ENCODE results near the gene SDK1.

The SDK1 gene

GRCh38 chr7:3887096-3887690 lies 586.1 kb downstream of the SDK1 start:
- Histone ChIP-seq H3K9me3 (ENCODE audit: severe bottlenecking) (no peaks in the 10 kb centered on the region), H3K36me3 (ENCODE audit: low read depth) (no peaks in the 10 kb centered on the region), H3K4me1 (ENCODE audit: insufficient read depth, poor library complexity, severe bottlenecking) (no peaks in the 10 kb centered on the region), H3K4me3 (ENCODE audit: severe bottlenecking) (no peak overlapping the region), H3K27ac (ENCODE audit: poor library complexity, severe bottlenecking) (no peak overlapping the region), H3K27me3 (ENCODE audit: insufficient read depth, poor library complexity, severe bottlenecking) (no peaks in the 10 kb centered on the region)
- peak; percentile 49; the same call in 2 of the 3 replicates for ATAC-seq (ENCODE audit: low read depth)
- no peak for TF ChIP-seq CTCF (IDR thresholded peaks at IDR 0.05; ENCODE audit: poor library complexity, severe bottlenecking)
- DNase-seq (ENCODE audit: low spot score): no peak

GRCh38 chr7:3888096-3888495 lies 587.0 kb downstream of the SDK1 start:
- Histone ChIP-seq H3K4me1 (ENCODE audit: insufficient read depth, poor library complexity, severe bottlenecking) (no peaks in the 10 kb centered on the region), H3K4me3 (ENCODE audit: severe bottlenecking) (no peak overlapping the region), H3K9me3 (ENCODE audit: severe bottlenecking) (no peaks in the 10 kb centered on the region), H3K36me3 (ENCODE audit: low read depth) (no peaks in the 10 kb centered on the region), H3K27me3 (ENCODE audit: insufficient read depth, poor library complexity, severe bottlenecking) (no peaks in the 10 kb centered on the region), H3K27ac (ENCODE audit: poor library complexity, severe bottlenecking) (no peak overlapping the region)
- TF ChIP-seq CTCF (IDR thresholded peaks at IDR 0.05; ENCODE audit: poor library complexity, severe bottlenecking): no peak
- no peak for ATAC-seq (ENCODE audit: low read depth)
- DNase-seq (ENCODE audit: low spot score): no peak

DNA sequence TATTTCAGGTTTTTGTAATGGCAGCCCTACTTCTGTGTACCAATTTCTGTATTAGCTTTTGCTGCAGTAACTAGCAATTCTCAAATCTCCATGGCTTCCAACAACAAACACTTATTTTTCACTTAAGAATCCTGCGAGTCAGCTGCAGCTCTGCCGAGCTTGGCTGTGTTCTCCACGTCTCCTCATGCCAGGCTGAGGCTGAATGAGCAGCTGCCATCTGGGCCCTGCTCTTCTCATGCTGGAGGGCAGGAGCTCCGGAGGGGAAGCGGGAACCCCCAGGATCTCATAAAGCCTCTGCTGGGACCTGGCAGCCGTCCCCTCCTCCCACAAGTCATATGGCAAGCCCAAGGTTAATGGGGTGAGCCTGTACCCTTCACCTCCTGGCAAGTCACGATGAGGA lies 591.1 kb downstream of the SDK1 start:
- H3K4me1 ChIP-seq (ENCODE audit: insufficient read depth, poor library complexity, severe bottlenecking): no peaks in the 10 kb centered on the region

DNA sequence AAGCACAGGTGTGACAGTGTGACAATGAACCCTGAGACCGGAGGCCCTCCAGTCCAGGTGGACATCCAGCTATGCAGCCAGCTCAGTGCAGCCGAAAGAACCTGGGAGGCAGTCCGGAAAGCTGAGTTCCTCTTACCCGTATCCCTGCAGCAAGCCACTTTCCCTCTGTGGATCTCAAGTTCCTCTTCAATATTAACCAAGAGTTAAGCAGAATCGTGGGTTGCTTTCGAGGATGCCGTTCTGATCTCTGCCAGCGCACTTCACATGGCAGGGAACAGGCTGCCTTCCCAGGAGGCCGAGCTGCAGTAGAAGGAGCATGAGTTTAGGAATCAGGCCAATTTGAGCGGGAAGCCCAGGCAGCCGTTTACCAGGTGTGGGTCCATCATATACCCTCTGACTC lies 591.6 kb downstream of the SDK1 start:
- Histone ChIP-seq H3K4me3 (ENCODE audit: severe bottlenecking) (no peak overlapping the region), H3K27me3 (ENCODE audit: insufficient read depth, poor library complexity, severe bottlenecking) (no peaks in the 10 kb centered on the region), H3K4me1 (ENCODE audit: insufficient read depth, poor library complexity, severe bottlenecking) (no peaks in the 10 kb centered on the region), H3K27ac (ENCODE audit: poor library complexity, severe bottlenecking) (no peak overlapping the region), H3K36me3 (ENCODE audit: low read depth) (no peaks in the 10 kb centered on the region), H3K9me3 (ENCODE audit: severe bottlenecking) (no peaks in the 10 kb centered on the region)
- no peak for TF ChIP-seq CTCF (IDR thresholded peaks at IDR 0.05; ENCODE audit: poor library complexity, severe bottlenecking)
- DNase-seq (ENCODE audit: low spot score): no peak
- ATAC-seq (ENCODE audit: low read depth): no peak

More for the DNA sequence above, 591.1 kb downstream of the SDK1 start:
- Histone ChIP-seq H3K9me3 (ENCODE audit: severe bottlenecking) (no peaks in the 10 kb centered on the region), H3K27ac (ENCODE audit: poor library complexity, severe bottlenecking) (no peak overlapping the region), H3K36me3 (ENCODE audit: low read depth) (no peaks in the 10 kb centered on the region), H3K27me3 (ENCODE audit: insufficient read depth, poor library complexity, severe bottlenecking) (no peaks in the 10 kb centered on the region), H3K4me3 (ENCODE audit: severe bottlenecking) (no peak overlapping the region)
- ATAC-seq (ENCODE audit: low read depth) (no peak), DNase-seq (ENCODE audit: low spot score) (no peak)
- TF ChIP-seq CTCF (IDR thresholded peaks at IDR 0.05; ENCODE audit: poor library complexity, severe bottlenecking): no peak

GRCh38 chr7:3893151-3893788 lies 592.2 kb downstream of the SDK1 start:
- no peaks in the 10 kb centered on the region for H3K36me3 ChIP-seq (ENCODE audit: low read depth)
- H3K27me3 ChIP-seq (ENCODE audit: insufficient read depth, poor library complexity, severe bottlenecking): no peaks in the 10 kb centered on the region
- no peaks in the 10 kb centered on the region for H3K9me3 ChIP-seq (ENCODE audit: severe bottlenecking)
- no peak for DNase-seq (ENCODE audit: low spot score)
- H3K4me3 ChIP-seq (ENCODE audit: severe bottlenecking): no peak overlapping the region
- no peak overlapping the region for H3K27ac ChIP-seq (ENCODE audit: poor library complexity, severe bottlenecking)
- ATAC-seq (ENCODE audit: low read depth): no peak
- H3K4me1 ChIP-seq (ENCODE audit: insufficient read depth, poor library complexity, severe bottlenecking): no peaks in the 10 kb centered on the region
- no peak for TF ChIP-seq CTCF (IDR thresholded peaks at IDR 0.05; ENCODE audit: poor library complexity, severe bottlenecking)

All from RWPE2 (cell line).